H1 (cell line): ENCODE measurements around the gene CNTNAP1. TPM values are rescaled to one million over a fixed set of nuclear protein-coding genes. Genes with fewer than 3 reads are reported as not detected.

Experiments
- CTCF ChIA-PET: fragments of 300-600 bp; sonication (Branson Sonifier 250); formaldehyde crosslinking; loops from one replicate; lab custom pipeline; 2021; ENCODE audit not compliant: partially characterized antibody; lab: Charles Lee
- POLR2A ChIA-PET: fragments of 300-600 bp; sonication (Branson Sonifier 250); formaldehyde crosslinking; loops from one replicate; lab custom pipeline; 2021; ENCODE audit warnings: inconsistent platforms; ENCODE audit not compliant: partially characterized antibody; lab: Charles Lee
- DNase-seq, 2 experiments: peaks; one replicate each; pipeline versions ENCODE4 v3.0.0 to v3.0.0-alpha.2; 2010 to 2022; ENCODE audit warnings: low spot score in 2 of 2, low read depth in 1 of 2, mixed read lengths in 1 of 2
- FAIRE-seq: peaks from 2 replicates; lab custom pipeline; 2011; peaks lifted over from hg19 to GRCh38; lab: Jason Lieb, UNC
- H2AFZ ChIP-seq: 2 replicates; pipeline ENCODE4 v1.8.1; 2012; ENCODE audit warnings: low read length, inconsistent platforms
- H2AK5ac ChIP-seq: 2 replicates; pipeline ENCODE4 v1.6.1; 2013; ENCODE audit warnings: low read depth, low read length
- H2BK120ac ChIP-seq: replicated peaks from 2 replicates; pipeline ENCODE3; 2013; ENCODE audit warnings: low read depth, low read length, inconsistent platforms
- H2BK12ac ChIP-seq: 2 replicates; pipeline ENCODE4 v1.6.1; 2013; ENCODE audit warnings: low read depth, low read length
- H2BK15ac ChIP-seq: 2 replicates; pipeline ENCODE4 v1.6.1; 2013; ENCODE audit warnings: low read length
- H2BK20ac ChIP-seq: 2 replicates; pipeline ENCODE4 v1.6.1; 2013; ENCODE audit warnings: low read length
- H2BK5ac ChIP-seq: 2 replicates; pipeline ENCODE4 v1.6.1; 2013; ENCODE audit warnings: low read depth, low read length
- H3K14ac ChIP-seq: 2 replicates; pipeline ENCODE4 v1.6.1; 2013; ENCODE audit warnings: inconsistent platforms; ENCODE audit not compliant: insufficient read length
- H3K18ac ChIP-seq: 2 replicates; pipeline ENCODE4 v1.6.1; 2013; ENCODE audit warnings: low read length; ENCODE audit errors: extremely low read depth
- H3K23ac ChIP-seq: 2 replicates; pipeline ENCODE4 v1.6.1; 2013; ENCODE audit warnings: inconsistent platforms; ENCODE audit not compliant: insufficient read length
- H3K23me2 ChIP-seq: 2 replicates; pipeline ENCODE4 v1.6.1; 2013; ENCODE audit warnings: low read depth, low read length
- H3K27ac ChIP-seq: 2 replicates; pipeline ENCODE4 v1.6.1; 2011; ENCODE audit warnings: low read depth, low read length, inconsistent platforms
- H3K27me3 ChIP-seq, 4 experiments: replicated peaks in 1 of 4; 1 replicate in 1 of 4; 2 replicates in 3 of 4; pipeline versions ENCODE4 v1.6.1 to v1.8.1; 2011 to 2013; ENCODE audit warnings: low read length in 3 of 4, mild to moderate bottlenecking in 3 of 4, inconsistent platforms in 2 of 4, mixed read lengths in 2 of 4, moderate library complexity in 1 of 4; ENCODE audit not compliant: control insufficient read depth in 3 of 4, insufficient read depth in 3 of 4; ENCODE audit errors: extremely low read depth in 1 of 4
- H3K36me3 ChIP-seq, 4 experiments: 2 replicates each; pipeline versions ENCODE4 v1.6.1 to v1.8.1; 2011 to 2013; ENCODE audit warnings: mild to moderate bottlenecking in 4 of 4, low read length in 3 of 4, moderate library complexity in 2 of 4, control low read depth in 1 of 4, inconsistent platforms in 1 of 4; ENCODE audit not compliant: insufficient read depth in 4 of 4, control insufficient read depth in 2 of 4
- H3K4ac ChIP-seq: replicated peaks from 2 replicates; pipeline ENCODE3; 2013; ENCODE audit warnings: low read length, low read depth, mixed read lengths, inconsistent platforms; ENCODE audit not compliant: insufficient read length
- H3K4me1 ChIP-seq, 4 experiments: replicated peaks in 1 of 4; 1 replicate in 1 of 4; 2 replicates in 3 of 4; pipeline versions ENCODE4 v1.6.1 to v1.8.1; 2011 to 2013; ENCODE audit warnings: low read length in 3 of 4, inconsistent platforms in 2 of 4, mixed read lengths in 1 of 4; ENCODE audit not compliant: insufficient read depth in 4 of 4, control insufficient read depth in 3 of 4
- H3K4me2 ChIP-seq, 2 experiments: 2 replicates each; pipeline versions ENCODE4 v1.6.1 to v1.8.1; 2011 to 2013; ENCODE audit warnings: low read depth in 2 of 2, low read length in 2 of 2, control low read depth in 1 of 2, inconsistent platforms in 1 of 2, mild to moderate bottlenecking in 1 of 2; ENCODE audit not compliant: insufficient read depth in 1 of 2
- H3K4me3 ChIP-seq, 4 experiments: fragments of 200-600, 300-600 bp in 1 of 4; sonication (generic), shearing (Covaris generic), sonication (Bioruptor Twin) in 1 of 4; 2 replicates each; pipeline versions ENCODE4 v1.5.1 to v1.8.1; 2011 to 2016; ENCODE audit warnings: low read length in 4 of 4, low read depth in 3 of 4, control low read depth in 2 of 4, inconsistent platforms in 2 of 4, mild to moderate bottlenecking in 2 of 4, mixed read lengths in 1 of 4, moderate library complexity in 1 of 4; ENCODE audit not compliant: insufficient read depth in 2 of 4; ENCODE audit errors: extremely low read depth in 1 of 4
- H3K56ac ChIP-seq: replicated peaks from 2 replicates; pipeline ENCODE3; 2013; ENCODE audit warnings: low read depth, mild to moderate bottlenecking, mixed read lengths, low read length, inconsistent platforms; ENCODE audit not compliant: insufficient read length
- H3K79me1 ChIP-seq: 2 replicates; pipeline ENCODE4 v1.6.1; 2013; ENCODE audit warnings: low read depth, low read length, control low read depth
- H3K79me2 ChIP-seq, 2 experiments: 2 replicates each; pipeline versions ENCODE4 v1.6.1 to v1.8.1; 2012 to 2013; ENCODE audit warnings: low read length in 2 of 2, mild to moderate bottlenecking in 2 of 2, inconsistent platforms in 1 of 2; ENCODE audit not compliant: insufficient read depth in 2 of 2, control insufficient read depth in 1 of 2
- H3K9ac ChIP-seq, 4 experiments: replicated peaks in 1 of 4; 1 replicate in 1 of 4; 2 replicates in 3 of 4; pipeline versions ENCODE4 v1.6.1 to v1.8.1; 2011 to 2013; ENCODE audit warnings: low read depth in 3 of 4, low read length in 3 of 4, control low read depth in 2 of 4, mild to moderate bottlenecking in 2 of 4, moderate library complexity in 2 of 4, inconsistent platforms in 1 of 4; ENCODE audit errors: extremely low read depth in 1 of 4
- H3K9me3 ChIP-seq, 2 experiments: 2 replicates each; pipeline versions ENCODE4 v1.6.1 to v1.8.1; 2012 to 2013; ENCODE audit warnings: mild to moderate bottlenecking in 2 of 2, moderate library complexity in 2 of 2, control low read depth in 1 of 2, inconsistent platforms in 1 of 2, low read depth in 1 of 2, low read length in 1 of 2, mixed read lengths in 1 of 2; ENCODE audit not compliant: insufficient read depth in 2 of 2
- H4K20me1 ChIP-seq, 2 experiments: replicated peaks in 1 of 2; 2 replicates each; pipeline versions ENCODE3 to v1.8.1; 2011 to 2013; ENCODE audit warnings: inconsistent platforms in 2 of 2, low read length in 2 of 2, mild to moderate bottlenecking in 1 of 2; ENCODE audit not compliant: insufficient read depth in 2 of 2, control insufficient read depth in 1 of 2
- H4K5ac ChIP-seq: 2 replicates; pipeline ENCODE4 v1.6.1; 2013; ENCODE audit warnings: low read length, low read depth, mixed read lengths, inconsistent platforms; ENCODE audit not compliant: insufficient read length
- H4K8ac ChIP-seq: 2 replicates; pipeline ENCODE4 v1.8.0; 2013; ENCODE audit warnings: mild to moderate bottlenecking, moderate library complexity, low read length, inconsistent platforms; ENCODE audit not compliant: insufficient read depth; ENCODE audit errors: extremely low read depth
- H4K91ac ChIP-seq: replicated peaks from 2 replicates; pipeline ENCODE3; 2013; ENCODE audit warnings: low read length, mixed read lengths, inconsistent platforms; ENCODE audit not compliant: insufficient read length
- CEBPB ChIP-seq: IDR thresholded peaks from 2 replicates; pipeline ENCODE4 v1.6.1; 2012; ENCODE audit warnings: low read depth, low read length
- EZH2 ChIP-seq: fragments of 200-600 bp; sonication (generic); IDR thresholded peaks from 2 replicates; pipeline ENCODE4 v1.7.1; 2012; ENCODE audit warnings: low read depth, mild to moderate bottlenecking, moderate library complexity, low read length, inconsistent platforms; ENCODE audit not compliant: severe bottlenecking
- JUND ChIP-seq: IDR thresholded peaks from 2 replicates; pipeline ENCODE4 v1.6.1; 2011; ENCODE audit warnings: mild to moderate bottlenecking, improper control_type of control experiment, low read length
- KDM1A ChIP-seq: fragments of 200-600, 300-600 bp; sonication (generic); IDR thresholded peaks from 2 replicates; pipeline ENCODE4 v1.7.1; 2016; ENCODE audit warnings: mild to moderate bottlenecking, low read length, borderline replicate concordance
- TAF1 ChIP-seq: IDR thresholded peaks from 2 replicates; pipeline ENCODE4 v1.6.1; 2011; ENCODE audit warnings: mild to moderate bottlenecking, low read depth, low read length
- WGBS, 2 experiments: shearing (Covaris generic) in 1 of 2; methylation state at CpG; one replicate each; pipeline versions ENCODE4 v1.1.6 to v1.1.7; 2013 to 2015; ENCODE audit warnings: low lambda C conversion rate in 2 of 2, mixed read lengths in 2 of 2, inconsistent platforms in 1 of 2, low coverage in 1 of 2, missing lambda C conversion rate in 1 of 2; ENCODE audit not compliant: insufficient replicate concordance in 2 of 2, insufficient coverage in 1 of 2, insufficient read length in 1 of 2; ENCODE audit errors: extremely low coverage in 1 of 2, missing lambda C conversion rate in 1 of 2; 5-methylcytosine and 5-hydroxymethylcytosine counted together
- polyA plus RNA-seq, 7 experiments: library from polyadenylated mRNA; depleted of rRNA in 3 of 7; stranded (reverse) in 5 of 7; unstranded in 2 of 7; fragments of >200 nt in 5 of 7; fragments of 200-250 nt in 2 of 7; gene quantifications; 1 replicate in 5 of 7; 2 replicates in 1 of 7; 4 replicates in 1 of 7; pipeline versions ENCODE4 v1.2.1 to v1.2.3, GENCODE V29; 2011 to 2013; ENCODE audit warnings: missing spikeins in 2 of 7, mixed read lengths in 2 of 7
- total RNA-seq: library from RNA; stranded (reverse); fragmentation: NEBNext Ultra II Directional; extraction: Animal tissue kit (Norgen Biotek cat#: 25700); gene quantifications from 2 replicates; pipeline ENCODE4 v1.2.1, GENCODE V29; 2021

Gene CNTNAP1
- total and polyA plus RNA-seq, 2 of the 8 experiments (the other 6 are each of a cell fraction or from before 2014, with no cell fraction given) = 4.7 to 10.0 TPM

GRCh38 chr17:42700586-42701289 lies 18.4 kb downstream of the CNTNAP1 start:
- FAIRE-seq (no peak), DNase-seq (no peak)
- Histone ChIP-seq H3K14ac (no peak overlapping the region), H3K9me3 (no peaks in the 10 kb centered on the region), H3K9ac (no peak overlapping the region), H2BK12ac (no peak overlapping the region), H4K8ac (no peak overlapping the region), H4K91ac (no peak overlapping the region), H4K20me1 (peaks cover 0 to 3% of the 10 kb centered on the region in 2 experiments), H3K79me2 (no peaks in the 10 kb centered on the region), H3K56ac (no peak overlapping the region), H2BK15ac (no peak overlapping the region), H3K4me3 (no peak overlapping the region), H3K4me1 (0 out of 7 replicates have a peak, but pooled peaks cover 0 to 2% (median 0%) of the 10 kb centered on the region in 4 experiments), H2AFZ (no peak overlapping the region), H3K4ac (no peak overlapping the region), H2BK20ac (no peak overlapping the region), H2BK5ac (no peak overlapping the region), H3K23me2 (no peaks in the 10 kb centered on the region; the same call in 1 of the 2 replicates), H2BK120ac (no peak overlapping the region), H3K36me3 (peaks cover 0 to 29% (median 14%) of the 10 kb centered on the region in 4 experiments; a peak in 7 of 8 replicates), H3K23ac (no peak overlapping the region), H3K4me2 (no peak overlapping the region), H3K18ac (no peak overlapping the region), H3K27ac (no peak overlapping the region), H4K5ac (no peak overlapping the region), H3K27me3 (no peaks in the 10 kb centered on the region), H2AK5ac (no peak overlapping the region), H3K79me1 (no peaks in the 10 kb centered on the region)
- 81% methylated on average over 10 of the region's 10 CpGs; no CpG with 5 or more reads in 1 of the 2 experiments for WGBS, 2 experiments
- TF ChIP-seq KDM1A (no peak), JUND (no peak), EZH2 (no peak), TAF1 (no peak), CEBPB (no peak)
- ChIA-PET CTCF (interaction anchor here (1.2 to 2.2 kb wide), 4 partner anchors 9 to 122 kb away, joined by 4 to 7 read pairs (median 5); no protein-coding TSS in a partner anchor), POLR2A (interaction anchor here (1.1 to 2.0 kb wide), 8 partner anchors 9 to 123 kb away, joined by 3 to 6 read pairs (median 4); partner anchors contain the start of genes BECN1 and TUBG2)
